Measurements from ENCODE around the gene TCF25. TPM values are rescaled to one million over a fixed set of nuclear protein-coding genes. Genes with fewer than 3 reads are reported as not detected.
A peak's percentile ranks its signal among the peaks of the same experiment; 100 is the strongest.

The TCF25 gene
- total RNA-seq, 1 donor from 2014 or later, result 210 TPM

DNA sequence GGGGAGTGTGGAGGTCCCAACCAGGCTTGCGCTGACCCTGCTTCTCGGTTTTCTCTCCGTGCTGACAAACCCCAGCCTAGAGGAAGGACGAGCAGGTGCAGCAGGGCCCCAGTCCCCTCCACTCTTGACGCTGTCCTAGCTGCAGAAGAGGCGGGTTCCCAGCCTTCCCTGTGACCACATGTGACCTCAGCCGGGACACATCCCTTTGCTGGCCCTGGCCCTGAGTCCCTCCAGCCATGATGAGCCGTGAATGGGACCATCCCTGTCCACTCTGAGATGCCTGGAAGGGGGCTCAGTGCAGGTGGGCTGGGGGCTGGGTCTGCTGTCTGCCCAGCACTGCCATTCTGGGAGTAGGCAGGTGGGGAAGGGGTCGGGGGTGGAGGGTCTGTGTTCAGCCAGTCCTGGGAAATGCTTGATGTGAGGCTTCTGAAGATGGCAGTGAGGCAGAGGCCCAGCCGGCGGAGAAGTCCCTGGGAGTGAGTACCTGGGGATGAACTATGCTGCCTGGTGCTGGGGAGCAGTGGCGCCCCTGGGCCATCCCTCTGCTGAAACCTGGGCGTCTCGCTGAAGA, 47.8 kb downstream of the TCF25 start:
- H3K4me1 Mint-ChIP-seq (ENCODE audit: unreplicated experiment), result peaks cover 7% of the 10 kb centered on the region
- H3K27me3 Mint-ChIP-seq (ENCODE audit: unreplicated experiment), result peaks cover 14% of the 10 kb centered on the region
- TF ChIP-seq CTCF (IDR thresholded peaks at IDR 0.05; ENCODE audit: unreplicated experiment), result no peak
- H3K27ac Mint-ChIP-seq (ENCODE audit: unreplicated experiment), result no peak overlapping the region
- no peak overlapping the region for H3K4me3 Mint-ChIP-seq (ENCODE audit: unreplicated experiment)
- H3K9me3 Mint-ChIP-seq (ENCODE audit: unreplicated experiment), result no peaks in the 10 kb centered on the region
- H3K36me3 Mint-ChIP-seq (ENCODE audit: low read depth, unreplicated experiment), result peaks cover 3% of the 10 kb centered on the region
- DNase-seq (ENCODE audit: low spot score), result no peak

- no peak for TF ChIP-seq CTCF (IDR thresholded peaks at IDR 0.05; ENCODE audit: unreplicated experiment)
- peaks cover 3% of the 10 kb centered on the region for H3K36me3 Mint-ChIP-seq (ENCODE audit: low read depth, unreplicated experiment)
- H3K27ac Mint-ChIP-seq (ENCODE audit: unreplicated experiment), result peak overlapping the region; percentile 86
- H3K9me3 Mint-ChIP-seq (ENCODE audit: unreplicated experiment), result no peaks in the 10 kb centered on the region
- peak; percentile 60 for DNase-seq (ENCODE audit: low spot score)
- peaks cover 14% of the 10 kb centered on the region for H3K27me3 Mint-ChIP-seq (ENCODE audit: unreplicated experiment)
- H3K4me3 Mint-ChIP-seq (ENCODE audit: unreplicated experiment), result peak overlapping the region; percentile 91
- H3K4me1 Mint-ChIP-seq (ENCODE audit: unreplicated experiment), result peaks cover 7% of the 10 kb centered on the region
These were observed 48.5 kb downstream of the TCF25 start for GRCh38 chr16:89921702-89922476.

DNA sequence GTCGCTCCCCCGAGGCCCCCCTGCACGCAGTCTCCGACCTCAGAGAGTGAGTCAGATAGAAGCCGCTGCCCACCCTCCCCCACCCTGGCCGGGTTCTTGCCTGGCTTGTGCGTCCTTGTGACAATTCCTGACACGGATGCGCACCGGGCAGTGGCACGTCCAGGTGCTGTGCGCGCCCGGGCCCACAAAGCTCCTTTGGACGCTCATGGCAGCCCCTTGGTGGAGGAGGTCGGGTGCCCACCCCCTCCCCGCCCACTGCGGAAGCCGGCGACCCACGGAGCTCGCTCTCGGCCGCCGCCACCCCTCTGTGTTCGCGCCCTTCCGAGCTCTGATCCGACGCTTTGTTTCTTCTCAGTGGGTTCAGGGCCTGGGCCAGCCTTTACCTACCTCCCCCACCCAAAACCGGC, 49.1 kb downstream of the TCF25 start:
- peak overlapping the region; percentile 86 for H3K27ac Mint-ChIP-seq (ENCODE audit: unreplicated experiment)
- H3K4me1 Mint-ChIP-seq (ENCODE audit: unreplicated experiment), result peaks cover 7% of the 10 kb centered on the region
- H3K4me3 Mint-ChIP-seq (ENCODE audit: unreplicated experiment), result peak overlapping the region; percentile 91
- DNase-seq (ENCODE audit: low spot score), result peak; percentile 53
- H3K27me3 Mint-ChIP-seq (ENCODE audit: unreplicated experiment), result peaks cover 14% of the 10 kb centered on the region
- TF ChIP-seq CTCF (IDR thresholded peaks at IDR 0.05; ENCODE audit: unreplicated experiment), result no peak
- H3K9me3 Mint-ChIP-seq (ENCODE audit: unreplicated experiment), result no peaks in the 10 kb centered on the region
- peaks cover 3% of the 10 kb centered on the region for H3K36me3 Mint-ChIP-seq (ENCODE audit: low read depth, unreplicated experiment)

- peak within 1 kb of the TSS; percentile 91 for H3K4me3 Mint-ChIP-seq (ENCODE audit: unreplicated experiment)
- peaks cover 3% of the 10 kb centered on the region for H3K36me3 Mint-ChIP-seq (ENCODE audit: low read depth, unreplicated experiment)
- TF ChIP-seq CTCF (IDR thresholded peaks at IDR 0.05; ENCODE audit: unreplicated experiment), result no peak
- no peaks in the 10 kb centered on the region for H3K9me3 Mint-ChIP-seq (ENCODE audit: unreplicated experiment)
- peaks cover 14% of the 10 kb centered on the region for H3K27me3 Mint-ChIP-seq (ENCODE audit: unreplicated experiment)
- peak; percentile 73 for DNase-seq (ENCODE audit: low spot score)
- peaks cover 7% of the 10 kb centered on the region for H3K4me1 Mint-ChIP-seq (ENCODE audit: unreplicated experiment)
- peak within 1 kb of the TSS; percentile 86 for H3K27ac Mint-ChIP-seq (ENCODE audit: unreplicated experiment)
These were observed 49.7 kb downstream of the TCF25 start, which contains the start of gene TUBB3 for GRCh38 chr16:89922884-89923639. TUBB3 (plus strand) TSS chr16:89923342; CDS start chr16:89923402, 60 bp downstream.
